ENCODE results near the gene TSPYL1. TPM values are rescaled to one million over a fixed set of nuclear protein-coding genes. Genes with fewer than 3 reads are reported as not detected.
A peak's percentile ranks its signal among the peaks of the same experiment; 100 is the strongest.

TSPYL1 gene
- total and polyA plus RNA-seq, 3 donors from 2014 or later, result 86.4 to 95.0 (median 91.9) TPM

DNA sequence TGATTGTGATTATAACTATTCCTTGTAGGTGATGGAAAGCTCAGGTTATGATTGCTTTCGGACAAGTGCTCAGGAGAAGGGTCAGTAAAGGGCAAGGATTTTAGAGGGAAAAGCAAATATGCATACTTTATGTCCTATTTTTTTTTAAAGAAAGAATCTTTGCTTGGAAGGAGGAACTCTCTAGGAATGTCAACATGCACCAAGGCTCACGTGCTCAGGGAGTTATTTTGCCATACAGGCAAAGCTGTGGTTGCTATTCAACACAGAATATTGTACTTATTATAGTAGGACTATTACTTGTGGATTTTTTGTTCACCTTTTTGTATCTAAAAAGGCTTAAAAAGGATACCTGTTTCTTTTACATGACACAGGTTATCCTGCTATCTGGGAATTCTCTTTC lies 3.0 kb upstream of the TSPYL1 start:
- no peaks in the 10 kb centered on the region for H3K27me3 ChIP-seq
- intact Hi-C loops (cut with DNase I; ENCODE audit: low total_unique reads), result no loop called here
- no peaks in the 10 kb centered on the region for H3K36me3 ChIP-seq (ENCODE audit: low read depth, missing control alignments)
- no peak overlapping the region for H3K27ac ChIP-seq
- H3K4me3 ChIP-seq, result no peak overlapping the region
- TF ChIP-seq, protein P1, sequence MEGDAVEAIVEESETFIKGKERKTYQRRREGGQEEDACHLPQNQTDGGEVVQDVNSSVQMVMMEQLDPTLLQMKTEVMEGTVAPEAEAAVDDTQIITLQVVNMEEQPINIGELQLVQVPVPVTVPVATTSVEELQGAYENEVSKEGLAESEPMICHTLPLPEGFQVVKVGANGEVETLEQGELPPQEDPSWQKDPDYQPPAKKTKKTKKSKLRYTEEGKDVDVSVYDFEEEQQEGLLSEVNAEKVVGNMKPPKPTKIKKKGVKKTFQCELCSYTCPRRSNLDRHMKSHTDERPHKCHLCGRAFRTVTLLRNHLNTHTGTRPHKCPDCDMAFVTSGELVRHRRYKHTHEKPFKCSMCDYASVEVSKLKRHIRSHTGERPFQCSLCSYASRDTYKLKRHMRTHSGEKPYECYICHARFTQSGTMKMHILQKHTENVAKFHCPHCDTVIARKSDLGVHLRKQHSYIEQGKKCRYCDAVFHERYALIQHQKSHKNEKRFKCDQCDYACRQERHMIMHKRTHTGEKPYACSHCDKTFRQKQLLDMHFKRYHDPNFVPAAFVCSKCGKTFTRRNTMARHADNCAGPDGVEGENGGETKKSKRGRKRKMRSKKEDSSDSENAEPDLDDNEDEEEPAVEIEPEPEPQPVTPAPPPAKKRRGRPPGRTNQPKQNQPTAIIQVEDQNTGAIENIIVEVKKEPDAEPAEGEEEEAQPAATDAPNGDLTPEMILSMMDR (IDR thresholded peaks at IDR 0.05), result no peak
- TF ChIP-seq POLR2A (IDR thresholded peaks at IDR 0.05), result no peak
- H3K9me3 ChIP-seq, result no peaks in the 10 kb centered on the region
- DNase-seq, result no peak
- H3K4me1 ChIP-seq, result peaks cover 3% of the 10 kb centered on the region
- WGBS, 2 donors, result 72 to 73% methylated on average over 2 of the region's 2 CpGs

DNA sequence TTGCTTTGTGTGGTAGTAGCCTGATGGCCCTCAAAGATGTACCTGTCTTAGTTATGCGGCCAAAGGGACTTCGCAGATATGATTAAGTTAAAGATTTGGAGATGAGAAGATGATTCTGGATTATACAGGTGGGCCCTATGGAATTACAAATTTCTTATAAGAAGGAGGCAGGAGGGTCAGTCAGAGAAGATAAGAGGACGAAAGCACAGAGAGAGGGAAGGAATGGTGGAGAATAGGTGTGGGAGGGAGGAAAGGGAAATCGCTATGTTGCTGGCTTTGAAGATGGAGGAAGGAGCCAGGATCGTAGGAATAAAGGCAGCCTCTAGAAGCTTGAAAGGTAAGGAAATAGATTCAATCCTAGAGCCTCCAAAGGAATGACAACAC lies 1.2 kb upstream of the TSPYL1 start:
- Histone ChIP-seq H3K27me3 (no peaks in the 10 kb centered on the region), H3K9me3 (no peaks in the 10 kb centered on the region), H3K36me3 (ENCODE audit: low read depth, missing control alignments) (no peaks in the 10 kb centered on the region), H3K4me3 (peak overlapping the region in 1 of 2 donors; percentile 100), H3K4me1 (peaks cover 12% of the 10 kb centered on the region), H3K27ac (peak overlapping the region; percentile 56 to 100)
- WGBS, 2 donors, result 48 to 49% methylated on average over 5 of the region's 5 CpGs
- intact Hi-C loops (cut with DNase I; ENCODE audit: low total_unique reads), result no loop called here
- no peak for TF ChIP-seq POLR2A (IDR thresholded peaks at IDR 0.05)
- TF ChIP-seq, protein P1 (IDR thresholded peaks at IDR 0.05), result no peak
- no peak for DNase-seq

DNA sequence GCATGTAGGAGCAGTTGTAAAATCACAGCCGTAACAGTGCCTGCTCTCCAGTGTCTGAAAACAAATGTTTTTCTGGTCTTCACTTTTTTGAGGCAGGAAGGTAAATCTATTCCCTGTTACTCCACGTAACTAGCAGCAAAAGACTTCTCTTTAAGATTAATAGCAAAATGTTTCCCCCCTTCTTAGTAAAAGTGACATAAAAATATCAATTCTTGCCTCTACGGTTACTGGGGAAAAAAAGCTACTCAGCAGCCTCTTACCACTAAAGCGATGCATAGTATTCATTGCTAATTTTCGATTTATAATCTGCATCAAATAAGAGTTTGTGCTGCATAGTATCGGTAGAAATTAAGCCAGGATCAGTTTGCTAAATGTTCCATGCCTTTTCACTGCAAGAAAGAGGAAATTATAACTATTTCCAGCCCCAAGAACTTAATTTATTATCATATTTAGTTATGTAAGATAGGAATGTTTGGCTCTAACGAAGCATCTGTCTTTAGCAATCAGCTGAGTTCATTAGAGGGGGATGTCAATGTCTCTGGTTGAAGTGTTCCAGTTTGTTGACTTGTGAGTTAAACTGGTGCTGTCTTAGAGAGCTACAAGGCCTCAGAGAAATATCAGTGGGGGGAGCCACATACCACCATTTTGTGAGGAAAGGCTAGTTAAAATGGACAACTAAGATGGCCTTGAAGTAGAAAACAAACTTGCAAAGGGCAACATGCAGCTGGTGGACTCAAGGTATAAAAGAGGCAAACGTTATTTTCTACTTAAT lies 617 bp upstream of the TSPYL1 start:
- DNase-seq, result no peak
- no peak for TF ChIP-seq POLR2A (IDR thresholded peaks at IDR 0.05)
- TF ChIP-seq, protein P1 (IDR thresholded peaks at IDR 0.05), result peak in 1 of 3 experiments; percentile 2
- peak overlapping the region; percentile 85 to 100 for H3K4me3 ChIP-seq
- no peaks in the 10 kb centered on the region for H3K36me3 ChIP-seq (ENCODE audit: low read depth, missing control alignments)
- H3K27ac ChIP-seq, result peak overlapping the region; percentile 100
- no peaks in the 10 kb centered on the region for H3K9me3 ChIP-seq
- intact Hi-C loops (cut with DNase I; ENCODE audit: low total_unique reads), result no loop called here
- peaks cover 16% of the 10 kb centered on the region for H3K4me1 ChIP-seq
- H3K27me3 ChIP-seq, result no peaks in the 10 kb centered on the region
- 4 to 5% methylated on average over 8 of the region's 8 CpGs for WGBS, 2 donors

DNA sequence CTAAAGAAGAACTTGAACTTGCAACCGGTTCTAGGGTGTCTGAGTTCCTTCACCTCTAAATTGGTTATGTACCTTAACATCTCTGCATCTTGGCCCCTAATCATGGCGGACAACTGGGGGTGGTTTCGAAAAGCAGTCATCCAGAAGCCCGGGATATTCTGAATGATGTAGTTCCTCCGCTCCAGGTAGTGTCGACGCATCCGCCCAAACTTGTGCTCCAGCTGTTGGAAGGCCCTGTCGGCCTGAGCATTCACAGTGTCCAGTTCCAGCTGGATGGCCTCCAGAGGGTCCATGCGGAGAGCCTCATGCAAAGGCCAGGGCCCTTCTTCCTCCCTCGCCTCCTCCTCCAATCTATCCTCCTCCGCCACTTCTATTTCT lies 887 bp downstream of the TSPYL1 start:
- Histone ChIP-seq H3K27me3 (no peaks in the 10 kb centered on the region), H3K4me3 (peak overlapping the region; percentile 85 to 100), H3K9me3 (no peaks in the 10 kb centered on the region), H3K27ac (peak overlapping the region; percentile 100), H3K36me3 (ENCODE audit: low read depth, missing control alignments) (no peaks in the 10 kb centered on the region), H3K4me1 (peaks cover 28% of the 10 kb centered on the region)
- DNase-seq, result peak; percentile 80
- WGBS, 2 donors, result 3 to 4% methylated on average over 6 to 12 of the region's 12 CpGs
- TF ChIP-seq, protein P1 (IDR thresholded peaks at IDR 0.05), result no peak
- no peak for TF ChIP-seq POLR2A (IDR thresholded peaks at IDR 0.05)
- intact Hi-C loops (cut with DNase I; ENCODE audit: low total_unique reads), result no loop called here

DNA sequence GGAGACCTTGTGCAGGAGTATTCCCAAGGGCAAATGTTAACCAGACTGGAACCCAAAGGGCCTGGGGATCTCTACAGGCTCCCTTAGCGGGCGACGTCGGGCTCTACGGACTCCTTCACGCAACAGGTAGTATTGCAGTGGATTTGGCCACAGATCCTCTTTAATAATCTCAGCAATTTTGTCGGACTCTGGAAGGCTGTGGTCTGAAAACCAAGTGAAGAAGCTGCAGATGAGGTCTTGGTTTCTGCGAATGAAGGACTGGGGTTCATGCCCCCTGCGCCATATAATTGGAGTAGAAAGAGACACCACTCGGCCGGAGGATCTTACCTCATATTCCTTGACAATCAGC lies 1.3 kb downstream of the TSPYL1 start:
- Histone ChIP-seq H3K4me1 (peaks cover 28% of the 10 kb centered on the region), H3K9me3 (no peaks in the 10 kb centered on the region), H3K36me3 (ENCODE audit: low read depth, missing control alignments) (no peaks in the 10 kb centered on the region), H3K4me3 (peak overlapping the region; percentile 85 to 100), H3K27ac (peak overlapping the region; percentile 100), H3K27me3 (no peaks in the 10 kb centered on the region)
- TF ChIP-seq, protein P1 (IDR thresholded peaks at IDR 0.05), result no peak
- TF ChIP-seq POLR2A (IDR thresholded peaks at IDR 0.05), result no peak
- DNase-seq, result no peak
- 15 to 47% methylated on average over 5 to 11 of the region's 11 CpGs for WGBS, 2 donors
- intact Hi-C loops (cut with DNase I; ENCODE audit: low total_unique reads), result no loop called here
